H1 (cell line): ENCODE data around the gene CCDC33. TPM values are rescaled to one million over a fixed set of nuclear protein-coding genes. Genes with fewer than 3 reads are reported as not detected.

Source experiments
- CTCF ChIA-PET: fragments of 300-600 bp; sonication (Branson Sonifier 250); formaldehyde crosslinking; loops from one replicate; lab custom pipeline; 2021; ENCODE audit not compliant: partially characterized antibody; lab: Charles Lee
- POLR2A ChIA-PET: fragments of 300-600 bp; sonication (Branson Sonifier 250); formaldehyde crosslinking; loops from one replicate; lab custom pipeline; 2021; ENCODE audit warnings: inconsistent platforms; ENCODE audit not compliant: partially characterized antibody; lab: Charles Lee
- DNase-seq, 2 experiments: peaks; one replicate each; pipeline versions ENCODE4 v3.0.0 to v3.0.0-alpha.2; 2010 to 2022; ENCODE audit warnings: low spot score in 2 of 2, low read depth in 1 of 2, mixed read lengths in 1 of 2
- FAIRE-seq: peaks from 2 replicates; lab custom pipeline; 2011; peaks lifted over from hg19 to GRCh38; lab: Jason Lieb, UNC
- H2AFZ ChIP-seq: 2 replicates; pipeline ENCODE4 v1.8.1; 2012; ENCODE audit warnings: low read length, inconsistent platforms
- H2AK5ac ChIP-seq: 2 replicates; pipeline ENCODE4 v1.6.1; 2013; ENCODE audit warnings: low read depth, low read length
- H2BK120ac ChIP-seq: replicated peaks from 2 replicates; pipeline ENCODE3; 2013; ENCODE audit warnings: low read depth, low read length, inconsistent platforms
- H2BK12ac ChIP-seq: 2 replicates; pipeline ENCODE4 v1.6.1; 2013; ENCODE audit warnings: low read depth, low read length
- H2BK15ac ChIP-seq: 2 replicates; pipeline ENCODE4 v1.6.1; 2013; ENCODE audit warnings: low read length
- H2BK20ac ChIP-seq: 2 replicates; pipeline ENCODE4 v1.6.1; 2013; ENCODE audit warnings: low read length
- H2BK5ac ChIP-seq: 2 replicates; pipeline ENCODE4 v1.6.1; 2013; ENCODE audit warnings: low read depth, low read length
- H3K14ac ChIP-seq: 2 replicates; pipeline ENCODE4 v1.6.1; 2013; ENCODE audit warnings: inconsistent platforms; ENCODE audit not compliant: insufficient read length
- H3K18ac ChIP-seq: 2 replicates; pipeline ENCODE4 v1.6.1; 2013; ENCODE audit warnings: low read length; ENCODE audit errors: extremely low read depth
- H3K23ac ChIP-seq: 2 replicates; pipeline ENCODE4 v1.6.1; 2013; ENCODE audit warnings: inconsistent platforms; ENCODE audit not compliant: insufficient read length
- H3K23me2 ChIP-seq: 2 replicates; pipeline ENCODE4 v1.6.1; 2013; ENCODE audit warnings: low read depth, low read length
- H3K27ac ChIP-seq: 2 replicates; pipeline ENCODE4 v1.6.1; 2011; ENCODE audit warnings: low read depth, low read length, inconsistent platforms
- H3K27me3 ChIP-seq, 4 experiments: replicated peaks in 1 of 4; 1 replicate in 1 of 4; 2 replicates in 3 of 4; pipeline versions ENCODE4 v1.6.1 to v1.8.1; 2011 to 2013; ENCODE audit warnings: low read length in 3 of 4, mild to moderate bottlenecking in 3 of 4, inconsistent platforms in 2 of 4, mixed read lengths in 2 of 4, moderate library complexity in 1 of 4; ENCODE audit not compliant: control insufficient read depth in 3 of 4, insufficient read depth in 3 of 4; ENCODE audit errors: extremely low read depth in 1 of 4
- H3K36me3 ChIP-seq, 4 experiments: 2 replicates each; pipeline versions ENCODE4 v1.6.1 to v1.8.1; 2011 to 2013; ENCODE audit warnings: mild to moderate bottlenecking in 4 of 4, low read length in 3 of 4, moderate library complexity in 2 of 4, control low read depth in 1 of 4, inconsistent platforms in 1 of 4; ENCODE audit not compliant: insufficient read depth in 4 of 4, control insufficient read depth in 2 of 4
- H3K4ac ChIP-seq: replicated peaks from 2 replicates; pipeline ENCODE3; 2013; ENCODE audit warnings: low read length, low read depth, mixed read lengths, inconsistent platforms; ENCODE audit not compliant: insufficient read length
- H3K4me1 ChIP-seq, 4 experiments: replicated peaks in 1 of 4; 1 replicate in 1 of 4; 2 replicates in 3 of 4; pipeline versions ENCODE4 v1.6.1 to v1.8.1; 2011 to 2013; ENCODE audit warnings: low read length in 3 of 4, inconsistent platforms in 2 of 4, mixed read lengths in 1 of 4; ENCODE audit not compliant: insufficient read depth in 4 of 4, control insufficient read depth in 3 of 4
- H3K4me2 ChIP-seq, 2 experiments: 2 replicates each; pipeline versions ENCODE4 v1.6.1 to v1.8.1; 2011 to 2013; ENCODE audit warnings: low read depth in 2 of 2, low read length in 2 of 2, control low read depth in 1 of 2, inconsistent platforms in 1 of 2, mild to moderate bottlenecking in 1 of 2; ENCODE audit not compliant: insufficient read depth in 1 of 2
- H3K4me3 ChIP-seq, 4 experiments: fragments of 200-600, 300-600 bp in 1 of 4; sonication (generic), shearing (Covaris generic), sonication (Bioruptor Twin) in 1 of 4; 2 replicates each; pipeline versions ENCODE4 v1.5.1 to v1.8.1; 2011 to 2016; ENCODE audit warnings: low read length in 4 of 4, low read depth in 3 of 4, control low read depth in 2 of 4, inconsistent platforms in 2 of 4, mild to moderate bottlenecking in 2 of 4, mixed read lengths in 1 of 4, moderate library complexity in 1 of 4; ENCODE audit not compliant: insufficient read depth in 2 of 4; ENCODE audit errors: extremely low read depth in 1 of 4
- H3K56ac ChIP-seq: replicated peaks from 2 replicates; pipeline ENCODE3; 2013; ENCODE audit warnings: low read depth, mild to moderate bottlenecking, mixed read lengths, low read length, inconsistent platforms; ENCODE audit not compliant: insufficient read length
- H3K79me1 ChIP-seq: 2 replicates; pipeline ENCODE4 v1.6.1; 2013; ENCODE audit warnings: low read depth, low read length, control low read depth
- H3K79me2 ChIP-seq, 2 experiments: 2 replicates each; pipeline versions ENCODE4 v1.6.1 to v1.8.1; 2012 to 2013; ENCODE audit warnings: low read length in 2 of 2, mild to moderate bottlenecking in 2 of 2, inconsistent platforms in 1 of 2; ENCODE audit not compliant: insufficient read depth in 2 of 2, control insufficient read depth in 1 of 2
- H3K9ac ChIP-seq, 4 experiments: replicated peaks in 1 of 4; 1 replicate in 1 of 4; 2 replicates in 3 of 4; pipeline versions ENCODE4 v1.6.1 to v1.8.1; 2011 to 2013; ENCODE audit warnings: low read depth in 3 of 4, low read length in 3 of 4, control low read depth in 2 of 4, mild to moderate bottlenecking in 2 of 4, moderate library complexity in 2 of 4, inconsistent platforms in 1 of 4; ENCODE audit errors: extremely low read depth in 1 of 4
- H3K9me3 ChIP-seq, 2 experiments: 2 replicates each; pipeline versions ENCODE4 v1.6.1 to v1.8.1; 2012 to 2013; ENCODE audit warnings: mild to moderate bottlenecking in 2 of 2, moderate library complexity in 2 of 2, control low read depth in 1 of 2, inconsistent platforms in 1 of 2, low read depth in 1 of 2, low read length in 1 of 2, mixed read lengths in 1 of 2; ENCODE audit not compliant: insufficient read depth in 2 of 2
- H4K20me1 ChIP-seq, 2 experiments: replicated peaks in 1 of 2; 2 replicates each; pipeline versions ENCODE3 to v1.8.1; 2011 to 2013; ENCODE audit warnings: inconsistent platforms in 2 of 2, low read length in 2 of 2, mild to moderate bottlenecking in 1 of 2; ENCODE audit not compliant: insufficient read depth in 2 of 2, control insufficient read depth in 1 of 2
- H4K5ac ChIP-seq: 2 replicates; pipeline ENCODE4 v1.6.1; 2013; ENCODE audit warnings: low read length, low read depth, mixed read lengths, inconsistent platforms; ENCODE audit not compliant: insufficient read length
- H4K8ac ChIP-seq: 2 replicates; pipeline ENCODE4 v1.8.0; 2013; ENCODE audit warnings: mild to moderate bottlenecking, moderate library complexity, low read length, inconsistent platforms; ENCODE audit not compliant: insufficient read depth; ENCODE audit errors: extremely low read depth
- H4K91ac ChIP-seq: replicated peaks from 2 replicates; pipeline ENCODE3; 2013; ENCODE audit warnings: low read length, mixed read lengths, inconsistent platforms; ENCODE audit not compliant: insufficient read length
- CBX5 ChIP-seq: fragments of 300-800, 300-1000 bp; sonication (generic); IDR thresholded peaks from 2 replicates; pipeline ENCODE4 v1.7.1; 2016; ENCODE audit warnings: antibody characterized with exemption, low read length, low read depth
- CBX8 ChIP-seq: fragments of 300-800, 300-1000 bp; sonication (generic); IDR thresholded peaks from 2 replicates; pipeline ENCODE4 v1.7.1; 2016; ENCODE audit warnings: low read depth, low read length, borderline replicate concordance
- CEBPB ChIP-seq: IDR thresholded peaks from 2 replicates; pipeline ENCODE4 v1.6.1; 2012; ENCODE audit warnings: low read depth, low read length
- CHD1 ChIP-seq: IDR thresholded peaks from 2 replicates; pipeline ENCODE4 v1.6.1; 2012; ENCODE audit warnings: low read depth, low read length, improper control_type of control experiment
- CHD2 ChIP-seq: IDR thresholded peaks from 2 replicates; pipeline ENCODE4 v1.6.1; 2012; ENCODE audit warnings: low read length, improper control_type of control experiment
- E2F6 ChIP-seq: IDR thresholded peaks from 2 replicates; pipeline ENCODE4 v1.6.1; 2012; ENCODE audit warnings: inconsistent platforms
- HDAC2 ChIP-seq, 2 experiments: fragments of 300-600 bp in 1 of 2; sonication (generic) in 1 of 2; IDR thresholded peaks; 2 replicates each; pipeline ENCODE4 v1.6.1; 2011 to 2012; ENCODE audit warnings: low read depth in 2 of 2, low read length in 2 of 2, mild to moderate bottlenecking in 2 of 2, moderate library complexity in 2 of 2, borderline replicate concordance in 1 of 2, inconsistent platforms in 1 of 2
- JUND ChIP-seq: IDR thresholded peaks from 2 replicates; pipeline ENCODE4 v1.6.1; 2011; ENCODE audit warnings: mild to moderate bottlenecking, improper control_type of control experiment, low read length
- RNF2 ChIP-seq: fragments of 200-900, 300-1000 bp; sonication (generic); IDR thresholded peaks from 2 replicates; pipeline ENCODE4 v1.7.1; 2016; ENCODE audit warnings: borderline replicate concordance, low read depth, mild to moderate bottlenecking, antibody characterized with exemption, low read length; ENCODE audit not compliant: poor library complexity, severe bottlenecking; ENCODE audit errors: missing control alignments
- SIN3A ChIP-seq, 2 experiments: IDR thresholded peaks in 1 of 2; conservative IDR thresholded peaks in 1 of 2; 2 replicates each; pipeline ENCODE4 v1.6.1; 2011 to 2012; ENCODE audit warnings: low read length in 2 of 2, improper control_type of control experiment in 1 of 2, low read depth in 1 of 2, mild to moderate bottlenecking in 1 of 2
- SP4 ChIP-seq: IDR thresholded peaks from 2 replicates; pipeline ENCODE4 v1.6.1; 2012; ENCODE audit warnings: low read length, inconsistent platforms
- TAF7 ChIP-seq: optimal IDR thresholded peaks from 2 replicates; pipeline ENCODE3; 2011; ENCODE audit warnings: low read depth, mild to moderate bottlenecking, inconsistent platforms, low read length, moderate library complexity, borderline replicate concordance
- TBP ChIP-seq: IDR thresholded peaks from 2 replicates; pipeline ENCODE4 v1.6.1; 2011; ENCODE audit warnings: low read depth, low read length, improper control_type of control experiment
- TCF12 ChIP-seq: IDR thresholded peaks from 2 replicates; pipeline ENCODE4 v1.6.1; 2011; ENCODE audit warnings: low read depth, mild to moderate bottlenecking, low read length
- WGBS, 2 experiments: shearing (Covaris generic) in 1 of 2; methylation state at CpG; one replicate each; pipeline versions ENCODE4 v1.1.6 to v1.1.7; 2013 to 2015; ENCODE audit warnings: low lambda C conversion rate in 2 of 2, mixed read lengths in 2 of 2, inconsistent platforms in 1 of 2, low coverage in 1 of 2, missing lambda C conversion rate in 1 of 2; ENCODE audit not compliant: insufficient replicate concordance in 2 of 2, insufficient coverage in 1 of 2, insufficient read length in 1 of 2; ENCODE audit errors: extremely low coverage in 1 of 2, missing lambda C conversion rate in 1 of 2; 5-methylcytosine and 5-hydroxymethylcytosine counted together
- polyA plus RNA-seq, 7 experiments: library from polyadenylated mRNA; depleted of rRNA in 3 of 7; stranded (reverse) in 5 of 7; unstranded in 2 of 7; fragments of >200 nt in 5 of 7; fragments of 200-250 nt in 2 of 7; gene quantifications; 1 replicate in 5 of 7; 2 replicates in 1 of 7; 4 replicates in 1 of 7; pipeline versions ENCODE4 v1.2.1 to v1.2.3, GENCODE V29; 2011 to 2013; ENCODE audit warnings: missing spikeins in 2 of 7, mixed read lengths in 2 of 7
- total RNA-seq: library from RNA; stranded (reverse); fragmentation: NEBNext Ultra II Directional; extraction: Animal tissue kit (Norgen Biotek cat#: 25700); gene quantifications from 2 replicates; pipeline ENCODE4 v1.2.1, GENCODE V29; 2021

Gene CCDC33
- total and polyA plus RNA-seq, 2 of the 8 experiments (the other 6 are each of a cell fraction or from before 2014, with no cell fraction given): 2.0 to 2.7 TPM

- Histone ChIP-seq H2AFZ (no peak overlapping the region), H3K79me2 (no peaks in the 10 kb centered on the region), H3K27ac (no peak overlapping the region), H2BK120ac (no peak overlapping the region), H3K4me3 (no peak overlapping the region), H3K4ac (no peak overlapping the region), H3K4me2 (no peak overlapping the region), H3K56ac (no peak overlapping the region), H3K27me3 (no peaks in the 10 kb centered on the region), H2AK5ac (no peak overlapping the region), H2BK12ac (no peak overlapping the region), H3K23me2 (no peaks in the 10 kb centered on the region), H3K4me1 (no peaks in the 10 kb centered on the region; a peak in 1 of 7 replicates), H3K79me1 (no peaks in the 10 kb centered on the region), H4K8ac (no peak overlapping the region), H4K5ac (no peak overlapping the region), H3K23ac (no peak overlapping the region), H2BK15ac (no peak overlapping the region), H3K9me3 (no peaks in the 10 kb centered on the region), H2BK20ac (no peak overlapping the region), H4K91ac (no peak overlapping the region), H2BK5ac (peak overlapping the region; percentile 44; the same call in 1 of the 2 replicates), H3K36me3 (no peaks in the 10 kb centered on the region; a peak in 1 of 8 replicates), H4K20me1 (no peaks in the 10 kb centered on the region), H3K14ac (no peak overlapping the region), H3K9ac (no peak overlapping the region), H3K18ac (no peak overlapping the region)
- FAIRE-seq (no peak), DNase-seq (no peak)
- WGBS, 2 experiments: 93% methylated on average over 5 of the region's 5 CpGs; no CpG with 5 or more reads in 1 of the 2 experiments
- POLR2A ChIA-PET: no interaction called here
- CTCF ChIA-PET: interaction anchor here (1.1 to 9.4 kb wide), 6 partner anchors 10 to 373 kb away, joined by 3 to 75 read pairs (median 4); no protein-coding TSS in a partner anchor
- TF ChIP-seq CBX8 (no peak), HDAC2 (IDR thresholded peaks at IDR 0.05; ENCODE audit: borderline replicate concordance in 1 of 2, low read depth in 2 of 2, low read length in 2 of 2) (no peak), CBX5 (no peak), JUND (no peak), CEBPB (no peak), SP4 (no peak), CHD1 (no peak), TCF12 (no peak), E2F6 (no peak), CHD2 (no peak), RNF2 (no peak), TAF7 (no peak), TBP (no peak), SIN3A (conservative IDR thresholded peaks at IDR 0.05 in 1 of 2, IDR thresholded peaks at IDR 0.05 in 1 of 2; ENCODE audit: low read depth in 1 of 2, low read length in 2 of 2) (no peak)
These were observed 101.0 kb downstream of the CCDC33 start for GRCh38 chr15:74337146-74337545.
